Keratinocyte (primary cell): ENCODE measurements around the gene RBM3.

Experiments
- CTCF ChIP-seq, 3 experiments: IDR thresholded peaks in 1 of 3; conservative IDR thresholded peaks in 1 of 3; optimal IDR thresholded peaks in 1 of 3; 2 replicates in 2 of 3; 3 replicates in 1 of 3; pipeline versions ENCODE3 to v1.5.1; 2011; ENCODE audit warnings: low read length in 3 of 3, mild to moderate bottlenecking in 3 of 3, moderate library complexity in 2 of 3, control low read depth in 1 of 3, inconsistent platforms in 1 of 3; ENCODE audit not compliant: insufficient read depth in 2 of 3; ENCODE audit errors: extremely low read depth in 1 of 3
- EZH2 ChIP-seq: IDR thresholded peaks from one replicate; pipeline ENCODE4 v1.6.1; 2012; ENCODE audit warnings: inconsistent platforms, mild to moderate bottlenecking, low read length, moderate library complexity

GRCh38 chrX:48611703-48612102 is 37.4 kb downstream of the RBM3 start:
- TF ChIP-seq EZH2 (no peak), CTCF (optimal IDR thresholded peaks at IDR 0.05 in 1 of 3, IDR thresholded peaks at IDR 0.05 in 1 of 3, conservative IDR thresholded peaks at IDR 0.05 in 1 of 3; ENCODE audit: extremely low read depth in 1 of 3, insufficient read depth in 2 of 3, low read length in 3 of 3) (no peak)
